GM12874 (cell line): ENCODE data around the gene SLC10A3.

Experiments used
- CTCF ChIP-seq: IDR thresholded peaks from 2 replicates; pipeline ENCODE4 v1.5.1; 2011; ENCODE audit warnings: low read depth, mild to moderate bottlenecking, control low read depth, low read length, moderate library complexity; ENCODE audit not compliant: insufficient read depth

Gene SLC10A3

GRCh38 chrX:154485150-154486051 is 5.0 kb downstream of the SLC10A3 start:
- no peak for TF ChIP-seq CTCF

DNA sequence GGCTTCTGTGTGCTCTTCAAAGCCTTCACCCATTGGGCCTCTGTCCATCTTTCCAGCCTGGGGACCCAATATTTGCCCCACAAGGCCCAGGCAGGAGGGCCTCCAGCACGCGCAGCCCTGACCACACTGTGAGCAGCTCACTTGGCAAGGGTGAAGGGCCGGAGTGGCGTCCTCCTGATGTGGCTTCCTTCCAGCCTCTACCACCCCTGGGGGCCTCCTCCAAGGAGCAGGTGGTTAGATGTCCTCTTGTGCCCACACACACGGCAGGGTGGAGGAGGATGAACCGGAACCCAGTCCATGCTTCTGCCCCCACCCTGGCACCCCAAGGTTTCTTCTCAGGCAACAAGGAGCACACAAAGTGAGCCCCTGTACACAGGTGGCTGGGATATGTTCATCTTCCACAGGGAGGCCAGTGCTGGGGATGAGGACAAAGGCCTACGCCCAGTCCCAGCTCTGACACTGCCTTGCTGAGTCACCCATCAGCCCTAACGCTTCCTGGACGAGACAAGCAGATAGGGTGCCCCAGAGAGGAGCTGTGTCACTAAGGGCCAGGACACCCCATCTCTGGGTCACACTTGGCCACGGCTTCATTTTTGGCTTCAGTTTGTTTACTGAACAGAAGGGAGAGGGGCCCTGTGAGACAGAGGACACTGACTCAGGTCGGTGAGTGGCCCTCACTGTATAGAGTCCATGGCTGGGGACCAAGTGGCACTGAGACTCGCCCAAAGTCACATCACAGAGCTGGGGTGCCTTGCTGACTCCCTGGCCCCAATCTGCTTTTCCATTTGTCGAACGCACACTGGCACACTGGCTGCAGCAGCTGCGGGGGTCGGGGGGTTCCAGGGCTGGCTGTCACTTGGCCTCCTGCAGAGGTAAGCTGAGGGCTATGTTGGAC is 5.9 kb downstream of the SLC10A3 start:
- TF ChIP-seq CTCF: no peak

- TF ChIP-seq CTCF: no peak
Observed at GRCh38 chrX:154483325-154483724, 7.1 kb downstream of the SLC10A3 start.

DNA sequence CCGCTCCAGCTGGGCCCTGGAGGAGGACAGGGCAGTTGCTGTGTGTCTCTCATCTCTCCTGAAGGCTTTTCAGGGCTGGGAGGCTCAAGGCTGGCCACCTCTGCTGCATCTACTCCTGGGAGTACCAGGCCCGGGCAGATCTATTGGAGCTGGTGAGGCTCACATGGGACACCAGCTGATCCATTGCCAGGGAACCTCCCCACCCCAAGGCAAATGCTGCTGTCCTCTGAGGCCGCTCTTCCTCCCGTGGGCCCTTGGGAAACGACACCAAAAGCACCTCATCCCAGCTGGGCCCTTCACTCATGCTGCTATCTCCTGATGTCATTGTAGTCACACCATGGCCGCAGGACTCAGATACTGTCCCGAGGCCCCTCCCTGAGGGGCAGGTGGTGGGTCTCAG is 7.6 kb downstream of the SLC10A3 start:
- no peak for TF ChIP-seq CTCF

DNA sequence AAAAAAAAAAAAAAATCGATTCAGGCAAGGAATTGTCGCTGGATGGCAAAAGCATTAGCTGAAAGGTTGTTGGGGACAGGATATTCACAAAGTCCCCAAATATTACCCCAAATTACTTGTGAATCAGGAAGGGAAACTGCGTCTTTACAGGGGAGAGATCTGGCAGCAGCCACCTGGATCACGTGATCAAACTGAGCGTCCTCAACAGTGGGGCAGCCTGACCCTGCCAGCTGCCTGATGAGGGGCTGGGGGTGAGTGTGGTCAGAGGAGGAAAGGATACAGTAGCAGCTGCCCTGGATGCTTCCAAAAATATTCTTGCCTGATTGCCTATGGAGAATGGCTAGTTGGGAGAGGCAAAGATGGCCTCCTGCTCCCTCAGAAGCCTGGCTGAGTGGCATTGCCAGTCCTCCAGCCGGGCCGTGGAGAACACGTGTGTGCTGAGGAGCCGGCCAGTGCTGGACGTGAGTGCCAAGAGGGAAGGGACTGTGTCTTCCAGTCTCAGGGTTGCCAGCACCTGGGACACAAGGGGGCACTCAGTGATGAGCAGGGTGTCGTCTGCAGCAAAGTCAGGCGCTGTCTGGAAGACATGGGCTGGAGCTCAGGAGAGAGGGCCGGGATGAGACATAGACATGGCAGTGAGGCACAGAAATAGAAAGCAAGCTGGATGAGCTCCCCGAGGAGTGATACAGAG is 8.4 kb downstream of the SLC10A3 start:
- TF ChIP-seq CTCF: no peak

GRCh38 chrX:154481195-154481594 is 9.2 kb downstream of the SLC10A3 start:
- no peak for TF ChIP-seq CTCF
